Hematopoietic multipotent progenitor cell treated with erythropoietin and hydrocortisone succinate and interleukin-3 and kit ligand, for 8 days (in vitro differentiated cells): ENCODE results near the gene ACVR2B.
A peak's percentile ranks its signal among the peaks of the same experiment; 100 is the strongest.
"Not testable (repeated sequence)": the region's sequence is repeated elsewhere in the genome, so short reads cannot be mapped to it uniquely, and the experiment has no call there.

Experiments used
- DNase-seq: peaks from one replicate; pipeline ENCODE4 v3.0.0-alpha.2; 2015

The ACVR2B gene

GRCh38 chr3:38453075-38453912 is at the start of gene ACVR2B:
TSS of gene ACVR2B (plus strand) at chr3:38453890. CDS start at chr3:38454323, 433 bp downstream.
- DNase-seq, result peak; percentile 76

GRCh38 chr3:38404286-38404685 is 49.4 kb upstream of the ACVR2B start:
- no peak for DNase-seq

- no peak for DNase-seq
These were observed 42.1 kb upstream of the ACVR2B start for GRCh38 chr3:38411591-38411990.

- DNase-seq, result not testable (repeated sequence)
These were observed 32.9 kb upstream of the ACVR2B start for GRCh38 chr3:38420758-38421157.

- no peak for DNase-seq
These were observed 31.9 kb upstream of the ACVR2B start for GRCh38 chr3:38421679-38422336.

DNA sequence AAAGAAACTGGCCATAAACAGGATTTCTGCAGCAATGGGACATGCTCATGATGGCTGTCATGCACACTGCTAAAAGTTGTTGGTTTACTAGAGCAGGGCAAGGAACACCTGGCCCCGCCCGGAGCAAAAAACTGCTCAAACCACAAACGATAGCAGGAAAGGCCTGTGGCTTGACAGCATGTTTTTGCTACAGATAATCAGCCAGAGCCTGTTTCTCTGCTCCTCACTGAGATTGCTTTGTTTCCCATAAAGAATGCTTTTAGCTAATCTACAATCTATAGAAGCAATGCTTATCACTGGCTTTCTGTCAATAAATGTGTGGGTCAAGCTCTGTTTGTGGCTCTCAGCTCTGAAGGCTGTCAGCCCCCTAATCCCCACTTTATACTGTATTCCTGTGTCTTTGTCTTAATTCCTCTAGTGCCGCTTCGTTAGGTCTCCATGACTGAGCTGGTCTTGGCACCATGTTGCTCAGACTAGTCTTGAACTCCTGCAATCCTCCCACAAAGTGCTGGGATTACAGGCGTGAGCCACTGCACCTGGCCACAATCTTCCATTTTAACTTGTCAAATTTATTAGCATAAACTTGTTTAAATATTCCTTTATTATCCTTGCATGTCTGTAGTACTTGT is 26.8 kb upstream of the ACVR2B start:
- not testable (repeated sequence) for DNase-seq

DNA sequence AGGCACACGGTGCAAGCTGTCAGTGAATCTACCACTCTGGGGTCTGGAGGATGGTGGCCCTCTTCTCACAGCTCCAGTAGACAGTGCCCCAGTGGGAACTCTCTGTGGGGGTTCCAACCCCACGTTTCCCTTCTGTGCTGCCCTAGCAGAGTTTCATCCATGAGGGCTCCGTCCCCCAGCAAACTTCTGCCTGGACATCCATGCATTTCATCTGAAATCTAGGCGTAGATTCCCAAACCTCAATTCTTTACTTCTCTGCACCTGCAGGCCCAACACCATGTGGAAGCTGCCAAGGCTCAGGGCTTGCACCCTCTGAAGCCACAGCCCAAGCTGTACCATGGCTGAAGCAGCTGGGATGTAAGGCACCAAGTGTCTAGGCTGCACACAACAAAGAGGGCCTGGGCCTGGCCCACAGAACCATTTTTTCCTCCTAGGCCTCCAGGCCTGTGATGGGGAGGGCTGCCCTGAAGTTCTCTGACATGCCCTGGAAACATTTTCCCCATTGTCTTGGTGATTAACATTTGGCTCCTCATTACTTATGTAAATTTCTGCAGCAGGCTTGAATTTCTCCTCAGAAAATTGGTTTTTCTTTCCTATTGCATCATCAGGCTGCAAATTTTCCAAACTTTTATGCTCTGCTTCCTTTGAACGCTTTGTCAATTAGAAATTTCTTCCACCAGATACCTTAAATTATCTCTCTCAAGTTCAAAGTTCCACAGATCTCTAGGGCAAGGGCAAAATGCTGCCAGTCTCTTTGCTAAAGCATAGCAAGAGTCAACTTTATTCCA is 20.6 kb upstream of the ACVR2B start:
- not testable (repeated sequence) for DNase-seq

- DNase-seq, result not testable (repeated sequence)
These were observed 20.0 kb upstream of the ACVR2B start for GRCh38 chr3:38433661-38434060.

GRCh38 chr3:38438436-38439069 is 15.1 kb upstream of the ACVR2B start:
- peak; percentile 14 for DNase-seq

- not testable (repeated sequence) for DNase-seq
These were observed 10.5 kb upstream of the ACVR2B start for GRCh38 chr3:38443205-38443604.

GRCh38 chr3:38446085-38446686 is 7.5 kb upstream of the ACVR2B start:
- DNase-seq, result no peak

- no peak for DNase-seq
These were observed 6.9 kb upstream of the ACVR2B start for GRCh38 chr3:38446812-38447211.

- DNase-seq, result no peak
These were observed 2.8 kb upstream of the ACVR2B start for GRCh38 chr3:38450853-38451252.

GRCh38 chr3:38453913-38454177 is 155 bp downstream of the ACVR2B start:
- no peak for DNase-seq

GRCh38 chr3:38454178-38454883 is 641 bp downstream of the ACVR2B start:
- peak; percentile 29 for DNase-seq

- DNase-seq, result peak; percentile 26
These were observed 1.4 kb downstream of the ACVR2B start for GRCh38 chr3:38454884-38455638.

GRCh38 chr3:38455639-38456430 is 2.1 kb downstream of the ACVR2B start:
- peak; percentile 4 for DNase-seq

DNA sequence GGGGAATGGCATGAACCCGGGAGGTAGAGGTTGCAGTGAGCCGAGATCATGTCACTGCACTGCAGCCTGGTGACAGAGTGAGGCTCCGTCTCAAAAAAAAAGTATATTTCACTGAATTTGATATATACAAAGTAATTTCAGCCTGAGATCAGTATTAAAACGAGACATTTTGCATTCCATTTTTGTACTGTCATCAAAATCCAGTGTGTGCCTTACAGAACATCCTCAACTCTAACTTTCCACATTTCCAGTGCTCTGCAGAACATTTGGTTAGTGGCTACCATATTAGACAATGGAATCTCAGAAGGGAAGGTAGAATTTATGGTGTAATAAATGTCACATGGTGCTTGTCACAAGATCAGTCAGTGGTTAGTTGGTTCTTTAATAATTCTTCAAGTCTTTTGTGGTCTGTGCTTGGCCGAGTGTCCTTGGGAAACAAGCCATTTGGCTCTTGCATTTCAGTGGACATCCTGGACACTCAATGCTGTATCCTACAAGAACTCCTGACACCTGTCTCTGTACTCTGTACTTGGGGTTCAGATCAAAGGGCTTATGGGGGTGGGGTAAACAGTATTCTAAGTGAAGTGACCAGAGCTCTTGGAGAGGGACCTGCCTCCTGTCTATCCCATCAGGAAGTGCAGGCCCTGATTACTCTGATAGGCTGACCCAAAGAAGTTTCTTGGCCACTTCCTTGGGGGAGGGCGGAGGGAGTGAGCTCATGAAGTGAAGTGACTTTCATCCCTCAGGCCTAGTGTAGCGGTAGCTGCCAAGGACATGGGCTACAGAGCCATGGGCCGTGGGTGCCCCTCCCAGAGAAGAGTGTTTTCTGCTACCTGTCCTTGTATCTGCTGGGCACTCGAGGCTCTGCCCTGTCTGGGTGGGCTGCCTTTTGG is 3.7 kb downstream of the ACVR2B start:
- no peak for DNase-seq
